Measurements from ENCODE around the gene FILIP1L.
A peak's percentile ranks its signal among the peaks of the same experiment; 100 is the strongest.
"Not testable (repeated sequence)": the region's sequence is repeated elsewhere in the genome, so short reads cannot be mapped to it uniquely, and the experiment has no call there.

Gene FILIP1L

DNA sequence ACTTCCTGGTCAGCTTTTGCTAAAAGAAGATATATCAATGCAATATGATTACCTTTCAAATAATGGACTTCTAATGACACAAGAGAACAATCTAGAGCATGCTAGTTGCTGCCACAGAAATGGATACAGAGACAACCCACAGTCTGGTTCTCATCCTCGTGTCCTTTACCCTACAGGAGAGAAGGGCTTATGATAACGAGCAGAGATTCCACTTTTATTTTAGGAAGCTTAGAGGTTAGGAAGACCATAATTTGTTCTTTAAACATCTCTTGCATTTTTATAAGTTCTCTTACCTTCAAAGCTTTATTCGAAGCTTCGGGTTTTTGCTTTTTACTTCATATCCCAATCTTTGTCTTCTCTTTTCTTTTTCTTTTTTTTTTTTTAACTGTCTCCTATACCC is 39.1 kb downstream of the FILIP1L start:
- no peak for DNase-seq (ENCODE audit: low read depth, low spot score)

DNA sequence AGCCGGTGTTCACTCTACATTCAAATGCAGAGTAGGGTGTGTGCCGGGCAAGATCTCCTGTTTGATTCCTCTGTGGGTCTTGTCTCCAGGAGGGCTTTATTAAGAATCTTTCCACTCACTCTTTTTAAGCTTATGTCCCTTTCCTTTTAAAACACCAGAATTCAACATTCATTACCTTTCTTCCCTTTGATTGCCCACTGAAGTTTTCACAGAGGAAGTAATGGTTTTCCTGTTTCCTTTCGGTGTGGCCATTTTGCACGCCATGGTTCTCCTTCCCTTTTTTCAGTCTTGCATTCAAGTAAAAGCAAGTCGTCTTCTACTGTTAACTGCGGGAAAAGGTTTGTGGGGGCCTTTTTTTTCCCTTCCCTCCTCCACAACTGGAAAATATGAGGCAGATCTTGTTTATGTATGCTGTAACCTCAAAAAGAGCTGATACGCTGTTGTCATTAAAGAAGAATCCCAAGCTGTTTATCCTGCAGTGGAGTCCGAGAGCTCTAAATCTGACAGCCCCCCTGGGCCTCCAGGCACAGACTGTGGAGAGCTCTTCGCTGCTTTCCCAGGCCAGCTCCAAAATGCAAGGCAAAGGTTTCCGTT is 40.5 kb downstream of the FILIP1L start:
- DNase-seq (ENCODE audit: low read depth, low spot score) = no peak

DNA sequence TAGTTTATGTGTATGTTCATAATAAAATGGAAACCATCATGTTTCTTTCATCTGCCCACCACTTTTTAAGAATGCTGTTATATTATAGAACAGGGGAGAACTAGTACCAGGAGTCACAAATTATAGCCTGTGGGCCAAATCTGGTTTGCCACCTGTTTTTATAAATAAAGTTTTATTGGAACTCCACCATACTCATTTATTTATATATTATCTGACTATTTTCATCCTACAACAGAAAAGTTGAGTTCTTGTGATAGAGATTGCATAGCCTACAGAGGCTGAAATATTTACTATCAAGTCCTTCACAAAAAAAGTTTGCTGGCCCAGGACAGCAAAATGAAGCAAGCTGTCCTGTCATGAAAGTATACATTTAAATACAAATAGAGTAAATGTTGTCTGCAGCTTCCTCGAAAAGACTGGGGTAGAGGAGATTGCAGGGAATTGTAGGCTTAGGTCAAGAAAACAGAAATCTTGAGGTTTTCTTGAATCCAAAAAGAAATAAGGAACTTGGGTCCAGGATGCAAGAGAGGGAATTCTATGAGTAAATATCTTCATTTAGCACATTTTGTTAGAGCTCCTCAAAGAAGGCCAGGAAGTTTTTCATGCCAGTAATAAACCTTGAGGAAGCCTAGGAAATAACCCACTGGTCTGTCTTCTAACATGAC is 41.1 kb downstream of the FILIP1L start:
- no peak for DNase-seq (ENCODE audit: low read depth, low spot score)

DNA sequence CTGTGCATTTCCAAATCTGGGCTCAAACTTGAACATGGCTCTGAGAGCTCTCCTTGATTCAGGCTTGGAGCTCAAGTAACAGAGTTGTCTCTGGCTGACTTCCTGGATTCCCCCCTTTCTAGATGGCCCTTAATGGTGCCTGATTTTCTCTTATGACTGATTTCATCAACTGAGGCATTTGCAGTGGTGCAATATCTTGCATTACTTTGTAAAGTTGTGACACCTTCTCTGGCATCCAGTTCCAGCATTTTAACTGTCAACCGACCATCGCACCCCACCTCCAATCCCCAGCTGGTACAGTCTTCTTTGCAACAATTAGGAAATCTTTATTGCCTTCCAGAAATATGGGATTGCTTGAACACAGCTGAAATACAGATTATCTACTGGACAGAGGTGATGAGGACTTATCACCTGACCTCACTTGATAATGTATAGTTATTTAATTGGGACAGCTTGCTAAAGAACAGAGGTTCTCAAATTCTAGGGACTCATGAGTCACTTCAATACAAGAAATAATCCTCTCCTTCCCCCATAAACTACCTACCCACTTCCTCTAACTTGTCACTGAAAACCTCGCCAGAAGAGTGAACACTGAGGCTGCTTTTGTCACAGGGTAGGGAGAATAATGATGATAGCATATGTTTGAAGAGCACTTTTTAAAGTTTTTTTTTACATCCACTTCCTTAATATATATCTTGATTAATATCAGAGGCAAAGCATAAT is 41.8 kb downstream of the FILIP1L start:
- DNase-seq (ENCODE audit: low read depth, low spot score) = no peak

DNA sequence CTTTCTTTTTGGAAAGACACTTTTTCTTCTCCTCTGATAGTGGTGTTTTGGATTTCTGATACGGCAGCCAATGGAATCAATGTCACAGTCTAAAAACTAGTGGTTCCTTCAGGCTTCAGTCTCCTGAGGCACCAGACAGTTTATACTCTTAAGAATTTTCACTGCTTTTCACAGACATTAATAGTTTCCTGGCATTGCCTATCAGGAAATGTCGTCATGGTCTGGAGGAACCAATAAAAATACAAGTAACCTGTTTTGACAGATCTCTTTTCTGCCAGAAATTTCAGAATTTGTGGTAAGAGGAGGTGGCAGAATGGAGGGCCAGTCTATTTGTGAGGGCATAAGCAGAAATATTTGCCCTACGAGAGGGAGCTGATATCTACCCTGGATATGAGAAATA is 44.8 kb downstream of the FILIP1L start:
- no peak for DNase-seq (ENCODE audit: low read depth, low spot score)

DNA sequence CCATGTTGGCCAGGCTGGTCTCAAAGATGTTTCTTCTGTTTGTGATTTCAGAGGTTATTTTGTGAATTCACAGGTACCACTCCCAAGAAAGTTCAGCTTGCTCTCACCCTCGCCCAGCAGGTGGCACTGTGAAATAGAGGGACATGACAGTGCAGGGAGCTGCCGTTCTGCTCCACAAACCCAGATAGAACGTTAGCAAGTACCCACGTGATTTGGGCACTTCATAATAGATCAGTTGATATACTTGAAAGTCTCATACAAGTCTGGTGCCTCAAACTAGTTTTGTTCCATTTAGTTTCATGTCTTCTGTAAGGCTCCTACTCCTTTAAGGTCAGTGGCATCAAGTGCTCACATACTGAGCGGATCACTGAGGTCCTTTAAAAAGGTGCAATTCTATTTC is 45.5 kb downstream of the FILIP1L start:
- peak; percentile 62 for DNase-seq (ENCODE audit: low read depth, low spot score)

DNA sequence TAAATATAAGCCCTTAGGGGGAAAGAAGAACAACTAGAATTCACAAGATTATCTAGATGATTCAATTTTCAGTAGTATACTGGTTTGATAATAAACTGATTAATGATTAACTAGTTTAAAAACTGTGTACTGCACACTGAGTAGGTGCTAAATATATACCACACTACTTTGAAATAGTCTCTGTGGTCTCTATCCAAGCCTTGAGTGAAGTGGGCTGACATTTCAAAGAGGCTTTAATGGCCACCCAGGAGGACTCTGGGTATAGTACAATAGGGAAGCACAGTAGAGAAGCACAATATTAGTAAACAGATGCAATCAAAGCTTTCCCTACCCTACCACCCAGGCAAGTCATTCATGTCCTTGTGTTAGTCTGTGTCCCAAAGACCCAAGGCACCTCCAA is 46.7 kb downstream of the FILIP1L start:
- no peak for DNase-seq (ENCODE audit: low read depth, low spot score)

DNA sequence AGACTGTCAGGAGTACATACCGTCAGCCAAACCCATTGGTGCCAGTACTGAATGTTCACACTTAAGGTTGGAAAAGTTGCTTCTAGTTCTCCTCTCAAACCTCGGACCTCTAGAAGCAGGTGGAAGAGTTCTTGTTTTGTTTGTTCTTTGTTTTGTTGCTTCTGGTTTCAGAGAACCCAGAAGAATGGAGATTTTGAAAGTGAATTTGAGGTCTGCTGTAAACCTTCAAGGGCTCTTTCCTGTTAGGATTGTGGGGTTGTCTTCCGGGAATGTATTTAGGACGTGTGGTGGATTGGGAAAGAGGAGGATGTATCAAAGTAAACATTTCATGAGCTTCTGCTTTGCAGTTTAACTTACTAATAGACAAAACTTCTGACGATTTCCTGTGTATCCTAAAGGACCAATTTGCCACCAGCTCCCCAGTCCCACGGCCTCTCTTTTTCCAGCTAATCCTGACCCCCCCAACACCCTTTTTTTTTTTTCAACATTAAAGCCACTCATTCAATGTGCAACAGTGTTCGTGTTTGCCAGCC is 50.3 kb downstream of the FILIP1L start:
- DNase-seq (ENCODE audit: low read depth, low spot score) = no peak

DNA sequence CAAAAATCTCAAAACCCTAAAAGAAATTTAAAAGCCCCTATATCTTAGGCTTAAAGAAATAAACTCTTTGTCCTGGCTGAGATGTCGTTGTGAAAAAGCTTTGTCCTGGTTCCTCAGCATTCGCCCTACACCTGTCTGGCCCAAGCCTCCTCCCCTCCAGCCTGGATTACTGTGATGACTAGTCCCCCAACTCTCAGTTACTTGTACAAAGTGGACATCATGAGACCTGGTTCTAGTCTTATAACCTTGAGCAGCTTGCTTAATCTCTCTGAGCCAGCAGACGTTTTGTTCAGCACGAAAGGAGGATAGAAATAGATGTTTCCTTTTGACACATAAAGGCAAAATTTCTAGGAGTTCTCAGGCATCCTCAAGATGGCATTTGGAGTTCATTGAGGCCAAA is 51.6 kb downstream of the FILIP1L start:
- no peak for DNase-seq (ENCODE audit: low read depth, low spot score)

DNA sequence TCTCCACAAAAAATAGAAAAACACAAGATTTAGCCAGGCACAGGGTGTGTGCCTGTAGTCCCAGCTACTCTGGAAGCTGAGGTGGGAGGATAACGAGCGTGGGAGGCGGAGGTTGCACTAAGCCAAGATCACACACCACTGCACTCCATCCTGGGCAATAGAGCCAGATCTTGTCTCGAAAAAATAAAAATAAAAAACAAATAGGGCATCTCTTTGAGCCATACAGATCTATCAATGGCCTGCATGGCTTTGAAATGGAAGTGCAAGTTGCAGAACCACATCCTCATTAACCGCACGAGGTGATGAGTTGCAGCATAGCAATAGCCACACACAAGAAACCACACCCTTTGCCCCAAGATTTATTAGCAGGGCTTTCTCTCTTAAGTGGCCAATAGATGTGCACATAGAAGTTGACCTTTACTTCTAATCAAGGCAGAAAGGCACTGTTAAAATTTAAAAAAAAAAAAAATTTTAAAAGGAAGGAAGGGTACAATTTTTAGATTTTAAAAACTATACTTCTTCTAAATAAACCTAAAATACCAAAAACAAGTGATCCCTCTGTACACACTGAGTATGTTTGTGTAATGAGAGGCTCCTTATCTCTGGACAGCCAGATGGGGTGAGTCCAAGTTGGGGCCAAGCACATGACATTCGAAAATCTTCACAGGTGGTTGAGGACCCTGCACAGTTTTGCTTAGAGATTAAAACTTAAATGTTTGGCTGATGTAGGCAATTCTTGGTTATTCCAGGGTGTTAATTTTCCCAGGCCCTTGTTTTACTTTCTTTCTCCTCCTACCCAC is 53.4 kb downstream of the FILIP1L start:
- DNase-seq (ENCODE audit: low read depth, low spot score) = no peak

DNA sequence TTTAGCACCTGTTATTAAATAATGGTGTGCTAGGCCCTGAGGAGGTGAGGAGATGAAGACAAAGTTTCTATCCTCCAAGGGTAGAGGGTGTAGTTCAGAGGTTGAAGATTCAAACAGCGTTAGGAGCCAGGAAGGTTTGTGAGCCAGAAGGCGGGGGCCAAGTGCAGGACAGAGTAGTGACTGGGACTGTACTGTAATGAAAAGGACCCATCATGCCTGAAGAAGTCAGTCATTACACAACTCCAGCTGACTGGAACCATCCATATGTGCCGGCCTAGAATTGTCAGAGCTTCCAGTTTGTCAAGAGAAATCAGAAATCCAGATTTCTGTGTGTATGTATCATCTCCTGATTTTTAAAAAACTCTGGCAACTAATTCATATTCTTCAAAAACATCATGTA is 54.8 kb downstream of the FILIP1L start:
- no peak for DNase-seq (ENCODE audit: low read depth, low spot score)

DNA sequence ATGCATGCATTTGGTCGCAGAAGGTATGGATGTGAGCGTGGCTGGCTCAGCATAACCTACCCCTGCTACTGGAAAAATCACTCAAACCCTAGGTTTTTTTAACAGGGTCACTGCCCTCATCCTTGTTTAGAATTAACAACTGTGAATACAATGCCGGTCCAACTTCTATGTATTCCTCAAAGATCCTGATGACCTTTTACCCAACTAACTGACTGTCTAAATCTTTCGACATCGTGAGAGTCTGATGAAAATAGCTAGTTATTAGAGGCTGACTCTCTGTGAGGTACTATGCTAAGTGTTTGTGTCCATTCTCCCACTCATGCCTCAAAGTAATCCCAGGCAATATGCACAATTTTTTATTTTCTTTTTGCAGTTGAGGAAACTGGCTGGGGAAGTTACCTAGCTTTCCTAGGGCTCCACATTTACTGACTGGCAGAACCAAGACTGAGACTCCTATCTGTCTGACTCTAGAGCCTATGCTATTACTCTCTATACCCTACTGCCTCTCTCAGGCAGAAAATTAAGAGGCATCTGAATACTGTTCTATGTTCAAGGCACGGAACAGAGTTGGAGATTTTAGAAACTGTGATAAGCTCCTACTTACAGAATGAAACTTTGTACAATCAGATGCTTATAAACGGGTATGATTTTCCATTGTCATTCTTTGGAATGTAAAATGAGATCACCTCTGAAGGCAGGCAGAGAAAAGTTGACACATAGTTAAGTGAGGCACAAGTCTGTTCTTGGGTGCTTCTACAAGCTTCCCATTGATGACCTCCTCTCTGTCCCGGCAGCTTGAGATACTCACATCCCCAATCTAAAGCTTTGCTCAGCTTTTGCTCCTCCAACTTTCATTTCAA is 56.4 kb downstream of the FILIP1L start:
- no peak for DNase-seq (ENCODE audit: low read depth, low spot score)

DNA sequence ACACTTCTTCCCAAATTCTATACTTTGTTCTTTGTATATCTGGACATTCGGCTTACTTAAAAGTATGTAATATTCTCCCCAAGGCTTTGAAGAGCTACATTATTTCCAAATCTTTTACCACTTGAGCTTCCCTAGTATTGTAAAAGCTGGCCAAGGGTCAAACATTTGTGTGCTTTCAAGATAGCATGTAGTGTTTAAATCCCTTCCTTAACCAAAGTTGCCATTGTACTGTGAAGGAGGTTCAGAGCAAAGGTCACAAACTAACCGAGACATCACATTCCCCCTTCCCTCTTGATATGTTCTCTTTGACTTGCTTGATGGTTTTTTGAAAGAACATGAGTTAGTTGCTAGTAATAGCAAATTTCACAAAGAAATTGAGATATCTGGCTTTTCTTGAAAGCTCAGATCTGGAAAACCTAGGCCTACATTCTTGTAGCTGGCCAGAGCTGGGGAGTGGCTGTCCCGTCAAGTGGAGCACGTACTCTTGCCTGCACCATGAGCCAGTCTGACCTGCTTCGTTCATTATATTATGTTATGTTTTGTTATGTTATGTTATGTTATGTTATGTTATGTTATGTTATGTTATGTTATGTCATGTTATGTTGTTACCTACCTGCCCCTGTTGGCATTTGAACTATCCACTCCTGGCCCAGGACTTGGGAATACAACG is 60.2 kb downstream of the FILIP1L start:
- no peak for DNase-seq (ENCODE audit: low read depth, low spot score)

DNA sequence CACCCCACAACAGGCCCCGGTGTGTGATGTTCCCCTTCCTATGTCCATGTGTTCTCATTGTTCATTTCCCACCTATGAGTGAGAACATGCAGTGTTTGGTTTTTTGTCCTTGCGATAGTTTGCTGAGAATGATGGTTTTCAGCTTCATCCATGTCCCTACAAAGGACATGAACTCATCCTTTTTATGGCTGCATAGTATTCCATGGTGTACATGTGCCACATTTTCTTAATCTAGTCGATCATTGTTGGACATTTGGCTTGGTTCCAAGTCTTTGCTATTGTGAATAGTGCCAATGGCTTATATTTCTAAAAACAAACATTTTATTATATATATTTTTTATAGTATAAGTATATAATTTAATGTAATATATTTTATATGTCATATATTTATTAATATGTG is 62.8 kb downstream of the FILIP1L start:
- DNase-seq (ENCODE audit: low read depth, low spot score) = not testable (repeated sequence)

DNA sequence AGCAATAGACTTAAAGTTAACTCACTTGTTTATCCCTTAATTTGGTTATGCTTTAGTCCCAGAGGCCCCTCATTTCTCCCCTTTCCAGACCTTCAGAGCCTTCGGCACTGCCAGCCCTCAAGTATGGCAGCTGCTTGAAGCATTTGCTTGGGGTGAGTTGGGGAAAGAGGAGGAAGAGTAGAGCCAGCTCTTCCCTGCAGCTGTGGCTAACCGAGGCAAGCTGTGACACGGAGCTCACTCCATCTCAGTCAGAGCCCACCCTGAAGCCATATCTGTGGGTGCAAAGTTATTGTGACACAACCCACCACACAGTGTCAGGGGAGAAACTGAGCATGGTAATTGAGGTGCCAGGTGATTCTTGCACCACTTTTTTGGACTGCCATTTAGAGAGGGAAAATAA is 66.1 kb downstream of the FILIP1L start:
- no peak for DNase-seq (ENCODE audit: low read depth, low spot score)

DNA sequence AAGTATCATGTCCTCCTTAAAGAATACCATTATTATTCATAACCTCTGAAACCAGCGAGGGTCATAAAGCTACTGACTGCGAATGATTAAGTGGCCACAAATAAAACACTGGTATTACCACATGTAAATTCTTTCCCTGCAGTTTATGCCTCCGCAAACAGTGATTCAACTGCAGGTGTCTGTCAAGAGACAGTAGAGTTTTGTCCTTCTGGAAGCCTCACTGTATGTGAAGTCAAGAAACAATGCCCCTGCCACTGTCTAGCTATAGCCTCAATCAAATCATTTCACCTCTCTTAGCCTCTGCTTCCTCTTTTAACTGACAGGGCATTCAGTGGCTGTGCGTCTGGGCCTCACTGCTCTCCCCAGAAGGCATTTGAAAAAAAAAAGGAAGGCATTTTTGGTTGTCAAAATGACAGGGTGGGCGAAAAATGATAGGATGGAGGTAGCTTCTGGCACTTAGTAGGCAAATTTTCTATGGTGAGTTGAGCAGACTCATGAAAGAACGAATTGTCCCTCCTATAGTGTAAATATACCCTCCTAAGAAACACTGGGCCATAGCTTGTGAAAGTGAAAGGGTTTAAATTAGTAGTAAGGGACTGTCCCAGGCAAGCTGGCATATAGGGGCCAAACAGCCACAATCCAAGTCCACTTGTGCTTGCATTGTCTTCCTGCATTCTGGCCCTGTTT is 66.7 kb downstream of the FILIP1L start:
- no peak for DNase-seq (ENCODE audit: low read depth, low spot score)

DNA sequence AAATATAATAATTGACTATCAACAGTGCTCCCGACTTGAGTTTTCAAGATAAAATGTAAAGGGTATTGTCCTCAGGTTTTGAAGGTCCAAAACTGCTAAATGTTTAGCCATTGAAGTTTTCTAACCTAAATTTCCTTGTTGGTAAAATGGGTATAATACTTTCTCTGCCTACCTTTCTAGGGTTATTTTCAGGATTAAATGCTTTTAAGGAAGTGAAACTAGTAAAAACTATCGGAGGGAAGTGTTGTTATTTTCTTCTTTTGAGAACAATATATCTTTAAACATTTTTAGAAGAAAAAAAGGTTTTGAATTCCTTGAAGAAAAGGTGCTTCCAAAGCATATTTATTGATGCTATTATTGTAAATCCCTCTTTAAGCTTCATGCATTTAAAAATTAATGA is 67.3 kb downstream of the FILIP1L start:
- DNase-seq (ENCODE audit: low read depth, low spot score) = no peak

DNA sequence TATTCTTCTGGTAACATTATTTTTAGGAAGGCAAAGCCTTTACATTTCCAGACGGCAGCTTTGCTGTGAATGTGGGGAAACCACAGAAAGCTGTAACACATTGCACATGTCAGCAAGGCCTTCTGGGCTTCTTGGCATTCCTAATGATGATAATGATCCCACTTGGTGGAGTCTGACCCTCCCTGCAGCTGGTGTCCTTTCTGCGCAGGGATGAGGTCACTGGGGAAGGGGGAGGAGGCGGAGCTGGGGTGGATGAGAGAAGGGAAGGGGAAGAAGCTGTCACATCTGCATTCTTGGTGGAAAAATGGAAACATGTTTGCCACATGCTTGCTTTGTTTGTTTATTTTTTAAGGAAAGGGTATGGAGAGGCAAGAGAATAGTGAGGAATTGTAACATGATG is 68.6 kb downstream of the FILIP1L start:
- no peak for DNase-seq (ENCODE audit: low read depth, low spot score)

DNA sequence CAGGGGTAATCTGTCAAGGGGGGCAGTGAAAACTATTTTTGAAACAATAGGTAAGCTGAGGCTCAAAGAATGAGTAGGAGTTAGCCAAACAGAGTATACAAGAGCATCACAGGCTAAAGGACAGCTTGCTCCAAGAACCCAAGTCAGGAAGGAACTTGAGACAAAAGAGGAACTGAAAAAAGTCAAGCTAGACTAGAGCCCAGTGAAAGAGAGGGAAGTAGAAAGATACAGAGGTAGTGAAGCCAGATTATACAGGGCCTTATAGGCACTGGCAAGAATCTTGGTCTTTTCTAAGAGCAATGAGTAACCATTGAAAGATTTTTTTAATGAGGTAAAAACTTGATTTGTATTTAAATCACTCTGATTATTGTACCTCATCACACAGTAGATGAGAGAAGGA is 69.9 kb downstream of the FILIP1L start:
- DNase-seq (ENCODE audit: low read depth, low spot score) = no peak

DNA sequence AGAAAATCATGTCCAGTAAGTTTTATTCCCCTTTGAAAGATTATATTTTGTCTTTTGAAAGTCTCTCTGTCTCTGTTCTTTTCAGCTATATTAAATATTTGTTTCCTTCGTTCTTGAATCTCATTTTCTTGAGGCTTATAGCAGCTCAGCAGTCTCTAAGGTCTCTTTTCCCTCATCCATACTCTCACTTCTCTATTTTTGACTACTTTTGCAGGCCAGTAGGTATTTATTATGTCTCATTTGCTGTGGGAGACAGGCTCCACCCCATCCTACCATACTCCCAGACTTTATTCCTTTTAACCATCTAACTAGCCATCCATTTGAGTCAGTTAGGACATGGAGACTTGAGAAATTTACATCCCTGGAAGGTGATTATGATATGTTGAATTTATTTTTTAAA is 71.0 kb downstream of the FILIP1L start:
- DNase-seq (ENCODE audit: low read depth, low spot score) = no peak
